Gastroesophageal sphincter (tissue), 3 donors: ENCODE data around the gene CEP164.

Source experiments
- EP300 ChIP-seq: sonication (generic); formaldehyde crosslinking; IDR thresholded peaks from one replicate; pipeline ENCODE4 v1.6.1; 2017; ENCODE audit warnings: antibody characterized with exemption, mild to moderate bottlenecking
- POLR2A ChIP-seq, 2 donors: fragments of 450-650 bp; IDR thresholded peaks; one replicate each; pipeline ENCODE4 v1.6.1; 2017; ENCODE audit warnings: antibody characterized with exemption in 2 of 2, mild to moderate bottlenecking in 2 of 2, moderate library complexity in 1 of 2
- POLR2AphosphoS5 ChIP-seq: sonication (generic); formaldehyde crosslinking; IDR thresholded peaks from one replicate; pipeline ENCODE4 v1.6.1; 2017; ENCODE audit warnings: antibody characterized with exemption
- TF ChIP-seq, protein P1 (sequence below), 4 experiments: fragments of 200-600 bp in 2 of 4; fragments of 450-650 bp in 2 of 4; sonication (generic) in 1 of 4; IDR thresholded peaks; one replicate each; pipeline ENCODE4 v1.5.1; 2017 to 2019; ENCODE audit warnings: antibody characterized with exemption in 4 of 4, mild to moderate bottlenecking in 2 of 4, moderate library complexity in 2 of 4

DNA sequence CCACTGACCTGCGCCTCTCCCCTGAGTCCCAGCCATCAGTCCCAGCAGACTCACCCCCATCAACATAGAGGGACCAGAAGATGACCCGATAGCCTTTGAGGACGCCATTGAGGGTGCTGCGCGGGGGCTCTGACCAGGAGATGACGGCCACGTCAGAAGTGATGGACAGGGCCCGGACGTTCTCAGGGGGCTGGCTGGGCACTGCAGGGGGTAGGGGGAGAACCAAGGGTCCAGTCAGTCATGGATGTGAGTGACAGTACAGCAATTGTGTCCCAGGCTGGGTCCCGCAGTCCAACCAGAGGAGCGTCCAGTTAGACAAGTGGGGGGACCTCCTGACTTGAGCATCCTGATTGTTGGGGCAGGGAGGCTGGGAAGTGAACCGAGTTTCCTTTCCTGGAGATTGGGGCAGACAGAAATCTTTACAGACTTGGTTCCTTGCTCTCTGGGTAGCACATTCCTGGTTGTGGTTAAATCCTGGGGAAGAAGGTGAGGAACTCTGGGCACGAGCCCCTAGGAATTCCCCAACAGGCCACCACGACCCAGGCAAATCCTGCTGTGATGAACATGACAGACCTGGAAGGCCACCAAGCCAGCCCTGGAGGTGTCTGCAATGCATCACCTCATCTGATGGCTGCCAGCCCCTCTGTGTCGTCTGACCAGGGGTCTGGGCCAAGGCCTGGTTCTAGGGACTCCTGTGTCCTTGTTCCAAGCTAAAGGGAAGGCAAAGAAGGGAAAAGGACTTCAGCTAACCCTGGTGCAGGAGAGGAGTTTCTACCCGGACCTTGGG, 133.9 kb downstream of the CEP164 start:
- TF ChIP-seq, protein P1, sequence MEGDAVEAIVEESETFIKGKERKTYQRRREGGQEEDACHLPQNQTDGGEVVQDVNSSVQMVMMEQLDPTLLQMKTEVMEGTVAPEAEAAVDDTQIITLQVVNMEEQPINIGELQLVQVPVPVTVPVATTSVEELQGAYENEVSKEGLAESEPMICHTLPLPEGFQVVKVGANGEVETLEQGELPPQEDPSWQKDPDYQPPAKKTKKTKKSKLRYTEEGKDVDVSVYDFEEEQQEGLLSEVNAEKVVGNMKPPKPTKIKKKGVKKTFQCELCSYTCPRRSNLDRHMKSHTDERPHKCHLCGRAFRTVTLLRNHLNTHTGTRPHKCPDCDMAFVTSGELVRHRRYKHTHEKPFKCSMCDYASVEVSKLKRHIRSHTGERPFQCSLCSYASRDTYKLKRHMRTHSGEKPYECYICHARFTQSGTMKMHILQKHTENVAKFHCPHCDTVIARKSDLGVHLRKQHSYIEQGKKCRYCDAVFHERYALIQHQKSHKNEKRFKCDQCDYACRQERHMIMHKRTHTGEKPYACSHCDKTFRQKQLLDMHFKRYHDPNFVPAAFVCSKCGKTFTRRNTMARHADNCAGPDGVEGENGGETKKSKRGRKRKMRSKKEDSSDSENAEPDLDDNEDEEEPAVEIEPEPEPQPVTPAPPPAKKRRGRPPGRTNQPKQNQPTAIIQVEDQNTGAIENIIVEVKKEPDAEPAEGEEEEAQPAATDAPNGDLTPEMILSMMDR (IDR thresholded peaks at IDR 0.05) = no peak
- TF ChIP-seq POLR2AphosphoS5 (no peak), POLR2A (IDR thresholded peaks at IDR 0.05) (no peak), EP300 (no peak)
